GM23338 (cell line): ENCODE results near the gene TRIM67. TPM values are rescaled to one million over a fixed set of nuclear protein-coding genes. Genes with fewer than 3 reads are reported as not detected.

Experiments
- ATAC-seq: fragments of 200-7000 bp; cut with Tn5 transposase; 3 replicates; pipeline ENCODE4 v1.9.1; 2020
- DNase-seq: peaks from one replicate; pipeline ENCODE4 v3.0.0-alpha.2; 2015; ENCODE audit warnings: low spot score
- H2AFZ ChIP-seq: fragments of 200-600 bp; sonication (generic); 2 replicates; pipeline ENCODE4 v1.8.0; 2016; ENCODE audit warnings: antibody characterized with exemption, mild to moderate bottlenecking, moderate library complexity
- H3F3A ChIP-seq: fragments of 200-600 bp; sonication (generic); replicated peaks from 2 replicates; pipeline ENCODE4 v1.8.0; 2017; ENCODE audit warnings: antibody characterized with exemption, mixed run types, low read depth
- H3K27ac ChIP-seq: fragments of 200-600 bp; sonication (generic); 2 replicates; pipeline ENCODE4 v1.6.1; 2016; ENCODE audit warnings: low read depth
- H3K27me3 ChIP-seq: fragments of 200-600 bp; sonication (generic); 2 replicates; pipeline ENCODE4 v1.8.0; 2016; ENCODE audit warnings: mild to moderate bottlenecking, mixed run types, moderate library complexity; ENCODE audit not compliant: insufficient read depth
- H3K36me3 ChIP-seq: fragments of 200-600 bp; sonication (generic); 2 replicates; pipeline ENCODE4 v1.8.0; 2016; ENCODE audit warnings: mild to moderate bottlenecking; ENCODE audit not compliant: insufficient read depth
- H3K4me1 ChIP-seq: fragments of 200-600 bp; sonication (generic); 2 replicates; pipeline ENCODE4 v1.8.0; 2016; ENCODE audit warnings: mild to moderate bottlenecking, moderate library complexity; ENCODE audit not compliant: insufficient read depth
- H3K4me2 ChIP-seq: fragments of 200-600 bp; sonication (generic); 2 replicates; pipeline ENCODE4 v1.7.1; 2017; ENCODE audit warnings: mixed run types
- H3K4me3 ChIP-seq: fragments of 200-600 bp; sonication (generic); 2 replicates; pipeline ENCODE4 v1.6.1; 2016; ENCODE audit warnings: mixed run types
- H3K79me2 ChIP-seq: fragments of 200-600 bp; sonication (generic); replicated peaks from 2 replicates; pipeline ENCODE4 v1.8.0; 2017; ENCODE audit warnings: mild to moderate bottlenecking; ENCODE audit not compliant: insufficient read depth
- H3K9me2 ChIP-seq: fragments of 200-600 bp; sonication (generic); 2 replicates; pipeline ENCODE4 v1.8.0; 2017; ENCODE audit not compliant: insufficient read depth
- H4K20me1 ChIP-seq: fragments of 200-600 bp; sonication (generic); replicated peaks from 2 replicates; pipeline ENCODE4 v1.8.0; 2017; ENCODE audit warnings: mild to moderate bottlenecking; ENCODE audit not compliant: insufficient read depth
- H3K27ac Mint-ChIP-seq: 2 replicates; pipeline ENCODE4 v1.8.0; 2020; ENCODE audit warnings: inconsistent platforms, mild to moderate bottlenecking, moderate library complexity, mixed read lengths
- H3K27me3 Mint-ChIP-seq: 3 replicates; pipeline ENCODE4 v1.8.0; 2022; ENCODE audit warnings: low read depth, mild to moderate bottlenecking, moderate library complexity, mixed read lengths, inconsistent platforms; ENCODE audit not compliant: insufficient read depth, poor library complexity
- H3K36me3 Mint-ChIP-seq: 3 replicates; pipeline ENCODE4 v1.8.0; 2021; ENCODE audit warnings: low read depth, mild to moderate bottlenecking, inconsistent platforms, moderate library complexity, mixed read lengths
- H3K4me1 Mint-ChIP-seq: 3 replicates; pipeline ENCODE4 v1.8.0; 2020; ENCODE audit warnings: mild to moderate bottlenecking, inconsistent platforms, mixed read lengths
- H3K4me3 Mint-ChIP-seq: 3 replicates; pipeline ENCODE4 v1.8.0; 2021; ENCODE audit warnings: moderate library complexity, mild to moderate bottlenecking, inconsistent platforms, mixed read lengths
- H3K9me3 Mint-ChIP-seq: 3 replicates; pipeline ENCODE4 v1.8.0; 2020; ENCODE audit warnings: moderate library complexity, mild to moderate bottlenecking, inconsistent platforms, mixed read lengths
- EZH2 ChIP-seq: fragments of 200-600 bp; sonication (generic); IDR thresholded peaks from one replicate; pipeline ENCODE4 v1.8.0; 2017; ENCODE audit warnings: antibody characterized with exemption, mild to moderate bottlenecking, low read depth; ENCODE audit not compliant: unreplicated experiment
- ZNF331 ChIP-seq: fragments of 250-450 bp; sonication (Bioruptor Pico); IDR thresholded peaks from 2 replicates; pipeline ENCODE4 v1.5.0; 2020; ENCODE audit warnings: low read depth, mild to moderate bottlenecking, moderate library complexity
- polyA plus RNA-seq: library from polyadenylated mRNA; unstranded; fragments of >200 nt; fragmentation: Nextera tagmentation; extraction: Ambion mirVana; gene quantifications from 2 replicates; pipeline ENCODE4 v1.2.1, GENCODE V29; 2016
- total RNA-seq: library from RNA; depleted of rRNA; stranded (reverse); fragments of >200 nt; shearing (Covaris generic); gene quantifications from 2 replicates; pipeline ENCODE4 v1.2.3, GENCODE V29; 2014
- TF ChIP-seq, protein P1 (sequence below): fragments of 250-450 bp; sonication (Bioruptor Pico); IDR thresholded peaks from 2 replicates; pipeline ENCODE4 v1.5.0; 2020; ENCODE audit warnings: mild to moderate bottlenecking, moderate library complexity
- TF ChIP-seq, protein P2 (sequence below), 2 experiments: fragments of 200-600 bp in 1 of 2; sonication (generic) in 1 of 2; conservative IDR thresholded peaks; 2 replicates each; pipeline versions ENCODE4 v1.5.1 to v1.6.1; 2016 to 2017; ENCODE audit warnings: antibody characterized with exemption in 2 of 2, low read depth in 2 of 2, mild to moderate bottlenecking in 2 of 2, moderate library complexity in 1 of 2

TRIM67 gene
- total and polyA plus RNA-seq, 2 experiments from 2014 or later, result 0.03 TPM; not detected in 1

DNA sequence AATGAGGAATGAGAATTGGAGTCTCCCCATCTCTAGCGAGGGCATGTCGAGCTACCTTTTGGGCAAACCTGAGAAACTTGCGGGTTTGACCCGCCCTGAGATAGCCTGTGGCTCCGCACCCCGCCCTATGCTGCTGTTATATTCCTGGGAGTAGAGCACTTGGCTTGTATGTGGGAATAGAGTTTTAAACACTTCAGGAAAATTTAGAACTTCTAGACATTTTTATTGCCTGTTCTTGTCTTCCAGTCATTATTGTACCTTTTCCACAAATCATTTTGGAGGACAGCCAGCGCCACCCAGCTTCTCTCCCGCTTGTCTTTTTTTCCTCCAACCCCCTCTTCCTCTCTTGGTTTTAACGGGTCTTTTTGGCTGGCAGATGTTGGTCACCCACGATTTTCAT, 79.9 kb downstream of the TRIM67 start:
- H3K36me3 Mint-ChIP-seq, result peaks cover 10% of the 10 kb centered on the region; the same call in 2 of the 3 replicates
- Histone ChIP-seq H3K79me2 (peaks cover 52% of the 10 kb centered on the region), H3K4me1 (peaks cover 8% of the 10 kb centered on the region; the same call in 1 of the 2 replicates), H3K36me3 (no peaks in the 10 kb centered on the region), H3K4me2 (peak overlapping the region; percentile 93), H3K9me2 (no peaks in the 10 kb centered on the region), H2AFZ (peak overlapping the region; percentile 96), H3F3A (no peaks in the 10 kb centered on the region), H3K27me3 (no peaks in the 10 kb centered on the region), H4K20me1 (peaks cover 4% of the 10 kb centered on the region; the same call in 1 of the 2 replicates), H3K4me3 (peak overlapping the region; percentile 95), H3K27ac (no peak overlapping the region)
- H3K27me3 Mint-ChIP-seq, result no peaks in the 10 kb centered on the region
- peak overlapping the region; percentile 77 for H3K27ac Mint-ChIP-seq
- DNase-seq (peak; percentile 25), ATAC-seq (peak; percentile 59)
- peak overlapping the region; percentile 97 for H3K4me3 Mint-ChIP-seq
- peak; percentile 32 for TF ChIP-seq EZH2
- TF ChIP-seq, protein P1, sequence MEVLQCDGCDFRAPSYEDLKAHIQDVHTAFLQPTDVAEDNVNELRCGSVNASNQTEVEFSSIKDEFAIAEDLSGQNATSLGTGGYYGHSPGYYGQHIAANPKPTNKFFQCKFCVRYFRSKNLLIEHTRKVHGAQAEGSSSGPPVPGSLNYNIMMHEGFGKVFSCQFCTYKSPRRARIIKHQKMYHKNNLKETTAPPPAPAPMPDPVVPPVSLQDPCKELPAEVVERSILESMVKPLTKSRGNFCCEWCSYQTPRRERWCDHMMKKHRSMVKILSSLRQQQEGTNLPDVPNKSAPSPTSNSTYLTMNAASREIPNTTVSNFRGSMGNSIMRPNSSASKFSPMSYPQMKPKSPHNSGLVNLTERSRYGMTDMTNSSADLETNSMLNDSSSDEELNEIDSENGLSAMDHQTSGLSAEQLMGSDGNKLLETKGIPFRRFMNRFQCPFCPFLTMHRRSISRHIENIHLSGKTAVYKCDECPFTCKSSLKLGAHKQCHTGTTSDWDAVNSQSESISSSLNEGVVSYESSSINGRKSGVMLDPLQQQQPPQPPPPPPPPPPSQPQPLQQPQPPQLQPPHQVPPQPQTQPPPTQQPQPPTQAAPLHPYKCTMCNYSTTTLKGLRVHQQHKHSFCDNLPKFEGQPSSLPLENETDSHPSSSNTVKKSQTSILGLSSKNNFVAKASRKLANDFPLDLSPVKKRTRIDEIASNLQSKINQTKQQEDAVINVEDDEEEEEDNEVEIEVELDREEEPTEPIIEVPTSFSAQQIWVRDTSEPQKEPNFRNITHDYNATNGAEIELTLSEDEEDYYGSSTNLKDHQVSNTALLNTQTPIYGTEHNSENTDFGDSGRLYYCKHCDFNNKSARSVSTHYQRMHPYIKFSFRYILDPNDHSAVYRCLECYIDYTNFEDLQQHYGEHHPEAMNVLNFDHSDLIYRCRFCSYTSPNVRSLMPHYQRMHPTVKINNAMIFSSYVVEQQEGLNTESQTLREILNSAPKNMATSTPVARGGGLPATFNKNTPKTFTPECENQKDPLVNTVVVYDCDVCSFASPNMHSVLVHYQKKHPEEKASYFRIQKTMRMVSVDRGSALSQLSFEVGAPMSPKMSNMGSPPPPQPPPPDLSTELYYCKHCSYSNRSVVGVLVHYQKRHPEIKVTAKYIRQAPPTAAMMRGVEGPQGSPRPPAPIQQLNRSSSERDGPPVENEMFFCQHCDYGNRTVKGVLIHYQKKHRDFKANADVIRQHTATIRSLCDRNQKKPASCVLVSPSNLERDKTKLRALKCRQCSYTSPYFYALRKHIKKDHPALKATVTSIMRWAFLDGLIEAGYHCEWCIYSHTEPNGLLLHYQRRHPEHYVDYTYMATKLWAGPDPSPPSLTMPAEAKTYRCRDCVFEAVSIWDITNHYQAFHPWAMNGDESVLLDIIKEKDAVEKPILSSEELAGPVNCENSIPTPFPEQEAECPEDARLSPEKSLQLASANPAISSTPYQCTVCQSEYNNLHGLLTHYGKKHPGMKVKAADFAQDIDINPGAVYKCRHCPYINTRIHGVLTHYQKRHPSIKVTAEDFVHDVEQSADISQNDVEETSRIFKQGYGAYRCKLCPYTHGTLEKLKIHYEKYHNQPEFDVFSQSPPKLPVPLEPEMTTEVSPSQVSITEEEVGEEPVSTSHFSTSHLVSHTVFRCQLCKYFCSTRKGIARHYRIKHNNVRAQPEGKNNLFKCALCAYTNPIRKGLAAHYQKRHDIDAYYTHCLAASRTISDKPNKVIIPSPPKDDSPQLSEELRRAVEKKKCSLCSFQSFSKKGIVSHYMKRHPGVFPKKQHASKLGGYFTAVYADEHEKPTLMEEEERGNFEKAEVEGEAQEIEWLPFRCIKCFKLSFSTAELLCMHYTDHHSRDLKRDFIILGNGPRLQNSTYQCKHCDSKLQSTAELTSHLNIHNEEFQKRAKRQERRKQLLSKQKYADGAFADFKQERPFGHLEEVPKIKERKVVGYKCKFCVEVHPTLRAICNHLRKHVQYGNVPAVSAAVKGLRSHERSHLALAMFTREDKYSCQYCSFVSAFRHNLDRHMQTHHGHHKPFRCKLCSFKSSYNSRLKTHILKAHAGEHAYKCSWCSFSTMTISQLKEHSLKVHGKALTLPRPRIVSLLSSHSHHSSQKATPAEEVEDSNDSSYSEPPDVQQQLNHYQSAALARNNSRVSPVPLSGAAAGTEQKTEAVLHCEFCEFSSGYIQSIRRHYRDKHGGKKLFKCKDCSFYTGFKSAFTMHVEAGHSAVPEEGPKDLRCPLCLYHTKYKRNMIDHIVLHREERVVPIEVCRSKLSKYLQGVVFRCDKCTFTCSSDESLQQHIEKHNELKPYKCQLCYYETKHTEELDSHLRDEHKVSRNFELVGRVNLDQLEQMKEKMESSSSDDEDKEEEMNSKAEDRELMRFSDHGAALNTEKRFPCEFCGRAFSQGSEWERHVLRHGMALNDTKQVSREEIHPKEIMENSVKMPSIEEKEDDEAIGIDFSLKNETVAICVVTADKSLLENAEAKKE, result no peak
- no peak for TF ChIP-seq ZNF331
- TF ChIP-seq, protein P2, sequence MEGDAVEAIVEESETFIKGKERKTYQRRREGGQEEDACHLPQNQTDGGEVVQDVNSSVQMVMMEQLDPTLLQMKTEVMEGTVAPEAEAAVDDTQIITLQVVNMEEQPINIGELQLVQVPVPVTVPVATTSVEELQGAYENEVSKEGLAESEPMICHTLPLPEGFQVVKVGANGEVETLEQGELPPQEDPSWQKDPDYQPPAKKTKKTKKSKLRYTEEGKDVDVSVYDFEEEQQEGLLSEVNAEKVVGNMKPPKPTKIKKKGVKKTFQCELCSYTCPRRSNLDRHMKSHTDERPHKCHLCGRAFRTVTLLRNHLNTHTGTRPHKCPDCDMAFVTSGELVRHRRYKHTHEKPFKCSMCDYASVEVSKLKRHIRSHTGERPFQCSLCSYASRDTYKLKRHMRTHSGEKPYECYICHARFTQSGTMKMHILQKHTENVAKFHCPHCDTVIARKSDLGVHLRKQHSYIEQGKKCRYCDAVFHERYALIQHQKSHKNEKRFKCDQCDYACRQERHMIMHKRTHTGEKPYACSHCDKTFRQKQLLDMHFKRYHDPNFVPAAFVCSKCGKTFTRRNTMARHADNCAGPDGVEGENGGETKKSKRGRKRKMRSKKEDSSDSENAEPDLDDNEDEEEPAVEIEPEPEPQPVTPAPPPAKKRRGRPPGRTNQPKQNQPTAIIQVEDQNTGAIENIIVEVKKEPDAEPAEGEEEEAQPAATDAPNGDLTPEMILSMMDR (conservative IDR thresholded peaks at IDR 0.05; ENCODE audit: low read depth in 2 of 2), result peak in 1 of 2 experiments; percentile 19; a peak in 1 of 4 replicates
- no peaks in the 10 kb centered on the region for H3K9me3 Mint-ChIP-seq
- peaks cover 16% of the 10 kb centered on the region for H3K4me1 Mint-ChIP-seq
